ENCODE data around the gene FXYD6. TPM values are rescaled to one million over a fixed set of nuclear protein-coding genes. Genes with fewer than 3 reads are reported as not detected.

The FXYD6 gene
- total and polyA plus RNA-seq, 4 donors = 4.7 to 22.5 (median 12.3) TPM

DNA sequence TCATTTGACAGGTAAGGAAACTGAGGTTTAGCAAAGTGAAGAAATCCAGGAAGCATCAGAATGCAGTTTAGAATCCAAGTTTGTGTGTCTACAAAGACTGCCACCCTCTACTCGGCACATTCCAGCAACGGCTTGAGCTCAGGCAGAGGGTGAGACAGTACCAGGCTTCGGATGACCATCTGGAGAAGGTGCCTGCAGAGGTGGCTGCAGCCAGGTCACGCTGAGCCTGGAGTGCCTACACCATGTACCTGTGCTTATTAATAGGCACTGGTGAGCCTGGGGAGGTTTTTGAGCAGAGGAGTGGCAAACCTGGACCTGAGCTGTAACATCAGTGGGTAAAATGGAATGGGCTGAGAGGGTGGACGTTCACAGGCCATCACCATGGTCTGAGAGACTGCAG is 4.7 kb downstream of the FXYD6 start:
- DNase-seq (ENCODE audit: low spot score) = no peak
- H3K4me1 ChIP-seq (ENCODE audit: control insufficient read depth in 4 of 4, insufficient read depth in 4 of 4, low read length in 3 of 4) = peaks cover 0 to 15% (median 8%) of the 10 kb centered on the region in 4 donors
- H3K9ac ChIP-seq (ENCODE audit: low read depth in 1 of 2, low read length in 2 of 2) = no peak overlapping the region
- 72% methylated on average over 5 of the region's 5 CpGs for WGBS
- no peak overlapping the region for H3K4me3 ChIP-seq (ENCODE audit: low read depth in 1 of 3, low read length in 3 of 3)
- H3K36me3 ChIP-seq (ENCODE audit: control insufficient read depth in 4 of 4, insufficient read depth in 3 of 4, low read depth in 1 of 4, low read length in 3 of 4) = no peaks in the 10 kb centered on the region
- H3K27ac ChIP-seq (ENCODE audit: low read depth in 1 of 2, low read length in 2 of 2) = no peak overlapping the region
- H3K9me3 ChIP-seq (ENCODE audit: control insufficient read depth in 4 of 4, low read length in 3 of 4) = no peaks in the 10 kb centered on the region
- TF ChIP-seq, protein P1, sequence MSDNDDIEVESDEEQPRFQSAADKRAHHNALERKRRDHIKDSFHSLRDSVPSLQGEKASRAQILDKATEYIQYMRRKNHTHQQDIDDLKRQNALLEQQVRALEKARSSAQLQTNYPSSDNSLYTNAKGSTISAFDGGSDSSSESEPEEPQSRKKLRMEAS (IDR thresholded peaks at IDR 0.05) = no peak
- TF ChIP-seq, protein P2, sequence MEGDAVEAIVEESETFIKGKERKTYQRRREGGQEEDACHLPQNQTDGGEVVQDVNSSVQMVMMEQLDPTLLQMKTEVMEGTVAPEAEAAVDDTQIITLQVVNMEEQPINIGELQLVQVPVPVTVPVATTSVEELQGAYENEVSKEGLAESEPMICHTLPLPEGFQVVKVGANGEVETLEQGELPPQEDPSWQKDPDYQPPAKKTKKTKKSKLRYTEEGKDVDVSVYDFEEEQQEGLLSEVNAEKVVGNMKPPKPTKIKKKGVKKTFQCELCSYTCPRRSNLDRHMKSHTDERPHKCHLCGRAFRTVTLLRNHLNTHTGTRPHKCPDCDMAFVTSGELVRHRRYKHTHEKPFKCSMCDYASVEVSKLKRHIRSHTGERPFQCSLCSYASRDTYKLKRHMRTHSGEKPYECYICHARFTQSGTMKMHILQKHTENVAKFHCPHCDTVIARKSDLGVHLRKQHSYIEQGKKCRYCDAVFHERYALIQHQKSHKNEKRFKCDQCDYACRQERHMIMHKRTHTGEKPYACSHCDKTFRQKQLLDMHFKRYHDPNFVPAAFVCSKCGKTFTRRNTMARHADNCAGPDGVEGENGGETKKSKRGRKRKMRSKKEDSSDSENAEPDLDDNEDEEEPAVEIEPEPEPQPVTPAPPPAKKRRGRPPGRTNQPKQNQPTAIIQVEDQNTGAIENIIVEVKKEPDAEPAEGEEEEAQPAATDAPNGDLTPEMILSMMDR (IDR thresholded peaks at IDR 0.05; ENCODE audit: low read depth, low read length, missing input control) = no peak
- TF ChIP-seq HNF4G (IDR thresholded peaks at IDR 0.05) = no peak
- TF ChIP-seq, protein P3, sequence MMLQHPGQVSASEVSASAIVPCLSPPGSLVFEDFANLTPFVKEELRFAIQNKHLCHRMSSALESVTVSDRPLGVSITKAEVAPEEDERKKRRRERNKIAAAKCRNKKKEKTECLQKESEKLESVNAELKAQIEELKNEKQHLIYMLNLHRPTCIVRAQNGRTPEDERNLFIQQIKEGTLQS (IDR thresholded peaks at IDR 0.05) = no peak
- no peak for TF ChIP-seq RAD21 (IDR thresholded peaks at IDR 0.05)
- TF ChIP-seq SP1 (IDR thresholded peaks at IDR 0.05) = no peak
- TF ChIP-seq REST (IDR thresholded peaks at IDR 0.05) = no peak
- TF ChIP-seq YY1 (IDR thresholded peaks at IDR 0.05) = no peak
- TF ChIP-seq NR2F2 (IDR thresholded peaks at IDR 0.05) = no peak
- TF ChIP-seq RXRA (IDR thresholded peaks at IDR 0.05) = no peak
- no peak for TF ChIP-seq FOXA1 (IDR thresholded peaks at IDR 0.05)
- TF ChIP-seq GABPA (IDR thresholded peaks at IDR 0.05 in 1 of 2, conservative IDR thresholded peaks at IDR 0.05 in 1 of 2) = no peak
- TF ChIP-seq FOXA2 (IDR thresholded peaks at IDR 0.05) = no peak
- no peak for TF ChIP-seq JUND (IDR thresholded peaks at IDR 0.05)
- TF ChIP-seq EGR1 (IDR thresholded peaks at IDR 0.05; ENCODE audit: low read depth in 2 of 2) = no peak
- TF ChIP-seq, protein P4, sequence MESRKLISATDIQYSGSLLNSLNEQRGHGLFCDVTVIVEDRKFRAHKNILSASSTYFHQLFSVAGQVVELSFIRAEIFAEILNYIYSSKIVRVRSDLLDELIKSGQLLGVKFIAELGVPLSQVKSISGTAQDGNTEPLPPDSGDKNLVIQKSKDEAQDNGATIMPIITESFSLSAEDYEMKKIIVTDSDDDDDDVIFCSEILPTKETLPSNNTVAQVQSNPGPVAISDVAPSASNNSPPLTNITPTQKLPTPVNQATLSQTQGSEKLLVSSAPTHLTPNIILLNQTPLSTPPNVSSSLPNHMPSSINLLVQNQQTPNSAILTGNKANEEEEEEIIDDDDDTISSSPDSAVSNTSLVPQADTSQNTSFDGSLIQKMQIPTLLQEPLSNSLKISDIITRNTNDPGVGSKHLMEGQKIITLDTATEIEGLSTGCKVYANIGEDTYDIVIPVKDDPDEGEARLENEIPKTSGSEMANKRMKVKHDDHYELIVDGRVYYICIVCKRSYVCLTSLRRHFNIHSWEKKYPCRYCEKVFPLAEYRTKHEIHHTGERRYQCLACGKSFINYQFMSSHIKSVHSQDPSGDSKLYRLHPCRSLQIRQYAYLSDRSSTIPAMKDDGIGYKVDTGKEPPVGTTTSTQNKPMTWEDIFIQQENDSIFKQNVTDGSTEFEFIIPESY (IDR thresholded peaks at IDR 0.05) = no peak
- TF ChIP-seq HNF4A (conservative IDR thresholded peaks at IDR 0.05) = no peak
- no peak for TF ChIP-seq TAF1 (conservative IDR thresholded peaks at IDR 0.05)
- peaks cover 0 to 10% (median 1%) of the 10 kb centered on the region in 4 donors for H3K27me3 ChIP-seq (ENCODE audit: control insufficient read depth in 4 of 4, insufficient read depth in 4 of 4, low read length in 3 of 4)
